IMR-90 (cell line): ENCODE data around the gene ADAMTS12. TPM values are rescaled to one million over a fixed set of nuclear protein-coding genes. Genes with fewer than 3 reads are reported as not detected.

Experiments used
- ATAC-seq: fragments of 200-7000 bp; cut with Tn5 transposase; 2 replicates; pipeline ENCODE4 v1.9.1; 2020; ENCODE audit warnings: low read depth, mild to moderate bottlenecking, moderate library complexity
- BruUV-seq: library from RNA; stranded (reverse); fragments of 400-500 nt; replicated peaks from 2 replicates; lab custom pipeline; 2021; lab: Mats Ljungman, UMichigan
- CTCF ChIA-PET: fragments of 300-600 bp; formaldehyde crosslinking; extraction: SDS; loops from one replicate; lab custom pipeline; 2021; ENCODE audit warnings: antibody characterized with exemption; lab: Yijun Ruan, JAX
- POLR2A ChIA-PET: fragments of 300-600 bp; sonication (Branson Sonifier 250); formaldehyde crosslinking; loops from one replicate; lab custom pipeline; 2022; ENCODE audit warnings: antibody characterized with exemption; ENCODE audit not compliant: unreplicated experiment; lab: Charles Lee
- DNase-seq: peaks from one replicate; pipeline ENCODE4 v3.0.0; 2013
- H2AFZ ChIP-seq: replicated peaks from 2 replicates; pipeline ENCODE3; 2013; ENCODE audit warnings: low read length, mild to moderate bottlenecking; ENCODE audit not compliant: poor library complexity
- H2AK5ac ChIP-seq: 2 replicates; pipeline ENCODE4 v1.6.1; 2013; ENCODE audit warnings: low read depth, low read length, inconsistent platforms
- H2AK9ac ChIP-seq: replicated peaks from 2 replicates; pipeline ENCODE3; 2013; ENCODE audit warnings: mild to moderate bottlenecking, low read depth, low read length, moderate library complexity; ENCODE audit not compliant: poor library complexity
- H2BK120ac ChIP-seq: 2 replicates; pipeline ENCODE4 v1.6.1; 2013; ENCODE audit warnings: low read depth, low read length, inconsistent platforms
- H2BK15ac ChIP-seq: 3 replicates; pipeline ENCODE4 v1.6.1; 2013; ENCODE audit warnings: low read depth, low read length, inconsistent platforms
- H2BK20ac ChIP-seq: 2 replicates; pipeline ENCODE4 v1.6.1; 2013; ENCODE audit warnings: low read depth, mild to moderate bottlenecking, inconsistent platforms, low read length, moderate library complexity
- H2BK5ac ChIP-seq: 2 replicates; pipeline ENCODE4 v1.6.1; 2013; ENCODE audit warnings: mild to moderate bottlenecking, low read depth, low read length, inconsistent platforms; ENCODE audit not compliant: poor library complexity, severe bottlenecking
- H3K14ac ChIP-seq: replicated peaks from 2 replicates; pipeline ENCODE4 v1.6.1; 2013; ENCODE audit warnings: low read depth, low read length, inconsistent platforms
- H3K18ac ChIP-seq: 2 replicates; pipeline ENCODE4 v1.6.1; 2013; ENCODE audit warnings: low read depth, low read length, control low read depth
- H3K23ac ChIP-seq: 2 replicates; pipeline ENCODE4 v1.6.1; 2013; ENCODE audit warnings: low read depth, low read length, inconsistent platforms
- H3K27ac ChIP-seq: 2 replicates; pipeline ENCODE4 v1.5.1; 2013; ENCODE audit warnings: mild to moderate bottlenecking, control low read depth, low read length; ENCODE audit not compliant: insufficient read depth
- H3K27me3 ChIP-seq: 2 replicates; pipeline ENCODE4 v1.6.1; 2013; ENCODE audit warnings: low read length; ENCODE audit not compliant: control insufficient read depth, insufficient read depth
- H3K36me3 ChIP-seq: 2 replicates; pipeline ENCODE4 v1.6.1; 2013; ENCODE audit warnings: low read length, mixed read lengths; ENCODE audit not compliant: control insufficient read depth, insufficient read depth
- H3K4ac ChIP-seq: 2 replicates; pipeline ENCODE4 v1.6.1; 2013; ENCODE audit warnings: low read depth, low read length, inconsistent platforms
- H3K4me1 ChIP-seq: 2 replicates; pipeline ENCODE4 v1.6.1; 2013; ENCODE audit warnings: low read length, mixed read lengths; ENCODE audit not compliant: control insufficient read depth, insufficient read depth
- H3K4me2 ChIP-seq: 2 replicates; pipeline ENCODE4 v1.6.1; 2013; ENCODE audit warnings: low read depth, mild to moderate bottlenecking, control low read depth, low read length, moderate library complexity
- H3K4me3 ChIP-seq: 2 replicates; pipeline ENCODE4 v1.5.1; 2013; ENCODE audit warnings: low read depth, mild to moderate bottlenecking, control low read depth, low read length, moderate library complexity; ENCODE audit not compliant: insufficient read depth
- H3K56ac ChIP-seq: 2 replicates; pipeline ENCODE4 v1.6.1; 2013; ENCODE audit warnings: low read length, inconsistent platforms; ENCODE audit not compliant: insufficient read depth; ENCODE audit errors: extremely low read depth
- H3K79me1 ChIP-seq, 2 experiments: 2 replicates each; pipeline ENCODE4 v1.6.1; 2013; ENCODE audit warnings: low read length in 2 of 2, inconsistent platforms in 1 of 2, low read depth in 1 of 2
- H3K9ac ChIP-seq: 2 replicates; pipeline ENCODE4 v1.6.1; 2013; ENCODE audit warnings: low read depth, low read length, control low read depth
- H3K9me1 ChIP-seq: 2 replicates; pipeline ENCODE4 v1.6.1; 2013; ENCODE audit warnings: low read length, inconsistent platforms; ENCODE audit not compliant: insufficient read depth
- H3K9me3 ChIP-seq: 2 replicates; pipeline ENCODE4 v1.6.1; 2013; ENCODE audit warnings: low read length; ENCODE audit not compliant: control insufficient read depth, insufficient read depth
- H4K20me1 ChIP-seq: 2 replicates; pipeline ENCODE4 v1.6.1; 2013; ENCODE audit warnings: low read length, inconsistent platforms; ENCODE audit not compliant: insufficient read depth
- H4K5ac ChIP-seq: 2 replicates; pipeline ENCODE4 v1.6.1; 2013; ENCODE audit warnings: mild to moderate bottlenecking, low read depth, low read length, control low read depth
- H4K8ac ChIP-seq, 2 experiments: 2 replicates each; pipeline ENCODE4 v1.6.1; 2013; ENCODE audit warnings: low read depth in 2 of 2, low read length in 2 of 2, control low read depth in 1 of 2, inconsistent platforms in 1 of 2
- H4K91ac ChIP-seq: 2 replicates; pipeline ENCODE4 v1.6.1; 2013; ENCODE audit warnings: low read depth, low read length, inconsistent platforms; ENCODE audit not compliant: insufficient read depth
- BHLHE40 ChIP-seq: fragments of 150-350 bp; IDR thresholded peaks from 2 replicates; pipeline ENCODE4 v1.6.1; 2016; ENCODE audit warnings: mild to moderate bottlenecking, low read depth, low read length
- CEBPB ChIP-seq: IDR thresholded peaks from 2 replicates; pipeline ENCODE4 v1.6.1; 2012; ENCODE audit warnings: low read depth, low read length, improper control_type of control experiment
- CHD1 ChIP-seq: IDR thresholded peaks from 2 replicates; pipeline ENCODE4 v1.6.1; 2012; ENCODE audit warnings: low read depth, low read length, improper control_type of control experiment
- CTCF ChIP-seq: conservative IDR thresholded peaks from 2 replicates; pipeline ENCODE4 v1.5.1; 2012; ENCODE audit warnings: mild to moderate bottlenecking, low read depth, low read length, improper control_type of control experiment
- ELK1 ChIP-seq: fragments of 150-350 bp; IDR thresholded peaks from 2 replicates; pipeline ENCODE4 v1.6.1; 2016; ENCODE audit warnings: low read depth, mild to moderate bottlenecking, low read length, moderate library complexity, borderline replicate concordance
- FOS ChIP-seq: fragments of 150-350 bp; IDR thresholded peaks from 2 replicates; pipeline ENCODE4 v1.6.1; 2016; ENCODE audit warnings: low read depth, low read length
- MAFK ChIP-seq: IDR thresholded peaks from 2 replicates; pipeline ENCODE4 v1.6.1; 2012; ENCODE audit warnings: low read depth, low read length, improper control_type of control experiment
- MAZ ChIP-seq: IDR thresholded peaks from 2 replicates; pipeline ENCODE4 v1.6.1; 2012; ENCODE audit warnings: low read depth, mild to moderate bottlenecking, low read length, improper control_type of control experiment, moderate library complexity, borderline replicate concordance
- MXI1 ChIP-seq: IDR thresholded peaks from 2 replicates; pipeline ENCODE4 v1.6.1; 2012; ENCODE audit warnings: low read depth, mild to moderate bottlenecking, low read length, moderate library complexity, borderline replicate concordance
- NFE2L2 ChIP-seq: fragments of 150-350 bp; IDR thresholded peaks from 2 replicates; pipeline ENCODE4 v1.6.1; 2016; ENCODE audit warnings: low read depth, mild to moderate bottlenecking, low read length
- POLR2A ChIP-seq: IDR thresholded peaks from 2 replicates; pipeline ENCODE4 v1.6.1; 2012; ENCODE audit warnings: mild to moderate bottlenecking, low read depth, low read length
- RAD21 ChIP-seq: IDR thresholded peaks from 2 replicates; pipeline ENCODE4 v1.6.1; 2012; ENCODE audit warnings: low read length, improper control_type of control experiment
- RFX5 ChIP-seq: IDR thresholded peaks from 2 replicates; pipeline ENCODE4 v1.8.0; 2012; ENCODE audit warnings: low read depth, mild to moderate bottlenecking, low read length, moderate library complexity
- SMC3 ChIP-seq: fragments of 150-350 bp; IDR thresholded peaks from 2 replicates; pipeline ENCODE4 v1.6.1; 2016; ENCODE audit warnings: low read depth, mild to moderate bottlenecking, antibody characterized with exemption, low read length, moderate library complexity
- USF2 ChIP-seq: fragments of 150-350 bp; IDR thresholded peaks from 2 replicates; pipeline ENCODE4 v1.6.1; 2017; ENCODE audit warnings: mild to moderate bottlenecking, antibody characterized with exemption, low read length, low read depth
- WGBS, 2 experiments: methylation state at CpG; one replicate each; pipeline versions ENCODE4 v1.1.5 to v1.1.7; 2013; ENCODE audit warnings: missing lambda C conversion rate in 2 of 2; ENCODE audit not compliant: insufficient read length in 1 of 2; ENCODE audit errors: extremely low coverage in 2 of 2; 5-methylcytosine and 5-hydroxymethylcytosine counted together
- dilution Hi-C: fragments of 300-500 bp; cut with HindIII; formaldehyde crosslinking; loops from one replicate; pipeline ENCODE4 v1.14.3; 2018; ENCODE audit warnings: low sequenced_read_pairs; ENCODE audit not compliant: unreplicated experiment
- in situ Hi-C: fragments of 300-500 bp; cut with MboI; formaldehyde crosslinking; loops from 3 replicates; pipeline ENCODE4 v1.14.3; 2019; ENCODE audit warnings: low sequenced_read_pairs, inconsistent platforms, mixed read lengths
- intact Hi-C: fragments of 100-400 bp; cut with micrococcal nuclease; formaldehyde crosslinking; loops from 2 replicates; pipeline ENCODE4 v1.10.0; 2022
- polyA plus RNA-seq, 3 experiments: library from polyadenylated mRNA; depleted of rRNA; stranded (reverse); fragments of >200 nt; gene quantifications; 2 replicates each; pipeline ENCODE4 v1.2.3, GENCODE V29; 2012; ENCODE audit warnings: low replicate concordance in 1 of 3
- total RNA-seq: library from RNA; depleted of rRNA; stranded (reverse); fragments of >200 nt; gene quantifications from 2 replicates; pipeline ENCODE4 v1.2.3, GENCODE V29; 2012

The ADAMTS12 gene
- total and polyA plus RNA-seq, 2 of the 4 experiments (the other 2 are of a cell fraction): 27.3 to 51.3 TPM

- H3K9me3 ChIP-seq: no peaks in the 10 kb centered on the region
- H2BK20ac ChIP-seq: no peak overlapping the region
- DNase-seq: no peak
- H3K9me1 ChIP-seq: 0 out of 2 replicates have a peak, but pooled peaks cover 3% of the 10 kb centered on the region
- no peaks in the 10 kb centered on the region for H3K36me3 ChIP-seq
- no peaks in the 10 kb centered on the region; a peak in 1 of 4 replicates for H3K79me1 ChIP-seq
- H3K18ac ChIP-seq: no peak overlapping the region
- H3K4ac ChIP-seq: no peak overlapping the region
- no peak overlapping the region for H3K23ac ChIP-seq
- dilution Hi-C loops (no loop called here), in situ Hi-C loops (no loop called here), intact Hi-C loops (no loop called here)
- POLR2A ChIA-PET: interaction anchor here (0.7 kb wide), 1 partner anchor 125 kb away, joined by 3 read pairs; no protein-coding TSS in a partner anchor
- H2AFZ ChIP-seq: no peak overlapping the region
- H2BK5ac ChIP-seq: no peak overlapping the region
- no peaks in the 10 kb centered on the region for H4K20me1 ChIP-seq
- ATAC-seq: no peak
- TF ChIP-seq POLR2A (no peak), CEBPB (no peak), MAZ (no peak), BHLHE40 (no peak), RAD21 (no peak), RFX5 (no peak), CHD1 (no peak), NFE2L2 (no peak), MAFK (no peak), SMC3 (no peak), FOS (no peak), MXI1 (no peak), ELK1 (no peak), CTCF (no peak), USF2 (no peak)
- no peak overlapping the region for H2BK120ac ChIP-seq
- no CpG with 5 or more reads among the region's 2 CpGs for WGBS, 2 experiments
- no peak overlapping the region for H3K27ac ChIP-seq
- H4K8ac ChIP-seq: no peak overlapping the region
- no peak overlapping the region for H2AK5ac ChIP-seq
- H3K4me2 ChIP-seq: no peak overlapping the region
- H3K4me3 ChIP-seq: no peak overlapping the region
- H2AK9ac ChIP-seq: no peak overlapping the region
- no peak overlapping the region for H3K9ac ChIP-seq
- no peak overlapping the region for H4K91ac ChIP-seq
- no peak overlapping the region for H3K14ac ChIP-seq
- H2BK15ac ChIP-seq: no peak overlapping the region
- no peaks in the 10 kb centered on the region for H3K27me3 ChIP-seq
- no peaks in the 10 kb centered on the region; the same call in 1 of the 2 replicates for H3K4me1 ChIP-seq
- no peak overlapping the region for H4K5ac ChIP-seq
- no TSS peak for BruUV-seq
- CTCF ChIA-PET: no interaction called here
- H3K56ac ChIP-seq: no peak overlapping the region
Measured at GRCh38 chr5:33701951-33702350, 189.8 kb downstream of the ADAMTS12 start.
